ENCODE measurements around the gene IRF6.

GRCh38 chr1:209791920-209792319 lies 14.0 kb downstream of the IRF6 start:
- TF ChIP-seq CTCF (IDR thresholded peaks at IDR 0.05; ENCODE audit: insufficient read depth, low read depth, low read length): no peak
- no peak for TF ChIP-seq EZH2 (IDR thresholded peaks at IDR 0.05; ENCODE audit: insufficient read depth, low read length)
